ENCODE results near the gene ECPAS.

- TF ChIP-seq POLR2A (IDR thresholded peaks at IDR 0.05; ENCODE audit: low read length) (no peak), GATA1 (IDR thresholded peaks at IDR 0.05; ENCODE audit: low read depth, low read length) (no peak)
These were observed 154.1 kb downstream of the ECPAS start, which contains the start of gene OR2K2 for GRCh38 chr9:111330124-111330523.

Measured in erythroblast (primary cell).